Uterus (tissue), 2 donors: ENCODE results near the gene ZHX3.

Source experiments
- POLR2A ChIP-seq, 2 donors: fragments of 450-650 bp; IDR thresholded peaks; one replicate each; pipeline ENCODE4 v1.6.1; 2016; ENCODE audit warnings: antibody characterized with exemption in 2 of 2, mild to moderate bottlenecking in 1 of 2, moderate library complexity in 1 of 2
- TF ChIP-seq, protein P1 (sequence below), 4 experiments: fragments of 200-600 bp in 2 of 4; fragments of 450-650 bp in 2 of 4; sonication (generic) in 2 of 4; IDR thresholded peaks; one replicate each; pipeline ENCODE4 v1.5.1; 2016 to 2019; ENCODE audit warnings: antibody characterized with exemption in 4 of 4, mild to moderate bottlenecking in 2 of 4, moderate library complexity in 1 of 4

DNA sequence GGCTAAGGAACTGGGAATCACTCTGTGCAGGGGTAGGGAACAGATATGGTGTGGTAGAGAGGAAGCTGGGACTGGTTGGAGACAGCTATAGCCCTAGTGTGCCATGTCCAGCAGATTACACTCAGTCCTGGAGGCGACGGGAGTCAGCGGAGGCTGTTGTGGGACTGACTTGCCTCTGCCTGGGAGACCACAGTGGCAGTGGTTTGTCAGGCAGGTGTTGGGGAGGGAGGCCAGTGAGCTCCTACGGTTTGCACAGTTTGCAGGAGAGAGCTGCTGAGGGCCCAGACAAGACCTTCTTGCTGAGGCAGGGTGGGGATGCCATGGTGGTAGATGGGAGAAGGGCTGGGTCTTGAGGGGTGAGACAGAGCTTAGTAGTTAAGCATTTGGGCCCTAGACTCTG lies 175.3 kb downstream of the ZHX3 start:
- TF ChIP-seq, protein P1, sequence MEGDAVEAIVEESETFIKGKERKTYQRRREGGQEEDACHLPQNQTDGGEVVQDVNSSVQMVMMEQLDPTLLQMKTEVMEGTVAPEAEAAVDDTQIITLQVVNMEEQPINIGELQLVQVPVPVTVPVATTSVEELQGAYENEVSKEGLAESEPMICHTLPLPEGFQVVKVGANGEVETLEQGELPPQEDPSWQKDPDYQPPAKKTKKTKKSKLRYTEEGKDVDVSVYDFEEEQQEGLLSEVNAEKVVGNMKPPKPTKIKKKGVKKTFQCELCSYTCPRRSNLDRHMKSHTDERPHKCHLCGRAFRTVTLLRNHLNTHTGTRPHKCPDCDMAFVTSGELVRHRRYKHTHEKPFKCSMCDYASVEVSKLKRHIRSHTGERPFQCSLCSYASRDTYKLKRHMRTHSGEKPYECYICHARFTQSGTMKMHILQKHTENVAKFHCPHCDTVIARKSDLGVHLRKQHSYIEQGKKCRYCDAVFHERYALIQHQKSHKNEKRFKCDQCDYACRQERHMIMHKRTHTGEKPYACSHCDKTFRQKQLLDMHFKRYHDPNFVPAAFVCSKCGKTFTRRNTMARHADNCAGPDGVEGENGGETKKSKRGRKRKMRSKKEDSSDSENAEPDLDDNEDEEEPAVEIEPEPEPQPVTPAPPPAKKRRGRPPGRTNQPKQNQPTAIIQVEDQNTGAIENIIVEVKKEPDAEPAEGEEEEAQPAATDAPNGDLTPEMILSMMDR (IDR thresholded peaks at IDR 0.05), result no peak
- TF ChIP-seq POLR2A (IDR thresholded peaks at IDR 0.05), result no peak
